ENCODE measurements around the gene IDI1.

Gene IDI1

GRCh38 chr10:992871-993270 is 56.0 kb downstream of the IDI1 start:
- DNase-seq, result no peak
- Mint-ChIP-seq H3K4me1 (ENCODE audit: low read depth in 2 of 2) (peaks cover 26 to 34% of the 10 kb centered on the region in 2 donors), H3K36me3 (ENCODE audit: insufficient read depth) (peaks cover 75% of the 10 kb centered on the region), H3K9me3 (no peaks in the 10 kb centered on the region), H3K4me3 (no peak overlapping the region), H3K27me3 (no peaks in the 10 kb centered on the region), H3K27ac (peak overlapping the region in 1 of 2 donors; percentile 86)
- ATAC-seq (replicated peaks), result no peak

DNA sequence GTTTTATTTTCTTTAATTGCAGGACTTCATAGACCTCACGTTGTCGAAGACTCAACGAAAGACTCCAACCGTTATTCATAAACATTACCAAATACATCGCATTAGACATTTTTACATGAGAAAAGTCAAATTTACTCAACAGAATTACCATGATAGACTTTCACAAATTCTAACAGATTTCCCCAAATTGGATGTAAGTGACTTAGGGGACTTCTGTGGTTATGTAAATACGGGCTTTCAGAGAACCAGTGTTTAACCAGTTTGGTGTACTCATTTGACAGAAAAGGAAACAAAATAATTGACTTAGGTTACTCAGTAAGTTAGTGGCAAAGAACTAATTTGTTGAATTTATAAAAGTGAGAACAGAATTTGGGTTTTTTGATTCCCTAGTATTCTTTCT is 56.5 kb downstream of the IDI1 start:
- Mint-ChIP-seq H3K9me3 (no peaks in the 10 kb centered on the region), H3K27me3 (no peaks in the 10 kb centered on the region), H3K4me3 (no peak overlapping the region), H3K4me1 (ENCODE audit: low read depth in 2 of 2) (peaks cover 27 to 37% of the 10 kb centered on the region in 2 donors), H3K36me3 (ENCODE audit: insufficient read depth) (peaks cover 73% of the 10 kb centered on the region), H3K27ac (peak overlapping the region in 1 of 2 donors; percentile 86)
- ATAC-seq (replicated peaks) (no peak), DNase-seq (no peak)

GRCh38 chr10:990808-991207 is 58.1 kb downstream of the IDI1 start:
- Mint-ChIP-seq H3K27ac (peak overlapping the region; percentile 35 to 99), H3K36me3 (ENCODE audit: insufficient read depth) (peaks cover 58% of the 10 kb centered on the region), H3K4me3 (peak overlapping the region in 1 of 2 donors; percentile 4), H3K9me3 (no peaks in the 10 kb centered on the region), H3K27me3 (no peaks in the 10 kb centered on the region), H3K4me1 (ENCODE audit: low read depth in 2 of 2) (peaks cover 34 to 43% of the 10 kb centered on the region in 2 donors)
- ATAC-seq (replicated peaks) (no peak), DNase-seq (no peak)

Data from effector memory CD8-positive, alpha-beta T cell (primary cell).